ENCODE measurements around the gene RNF166.

The RNF166 gene

GRCh38 chr16:88723507-88723887 is 17.3 kb upstream of the RNF166 start:
- no peak for DNase-seq

GRCh38 chr16:88722784-88723506 is 16.7 kb upstream of the RNF166 start:
- no peak for DNase-seq

GRCh38 chr16:88721815-88722755 is 15.9 kb upstream of the RNF166 start:
- no peak for DNase-seq

- no peak for DNase-seq
These were observed 15.0 kb upstream of the RNF166 start for GRCh38 chr16:88721236-88721635.

GRCh38 chr16:88720396-88720970 is 14.3 kb upstream of the RNF166 start:
- no peak for DNase-seq

- no peak for DNase-seq
These were observed 13.7 kb upstream of the RNF166 start for GRCh38 chr16:88719933-88720296.

GRCh38 chr16:88719267-88719932 is 13.2 kb upstream of the RNF166 start:
- DNase-seq, result no peak

- no peak for DNase-seq
These were observed 12.0 kb upstream of the RNF166 start for GRCh38 chr16:88718178-88718577.

- DNase-seq, result no peak
These were observed 10.4 kb upstream of the RNF166 start for GRCh38 chr16:88716601-88717001.

- no peak for DNase-seq
These were observed 10.0 kb upstream of the RNF166 start for GRCh38 chr16:88716201-88716600.

GRCh38 chr16:88715312-88716190 is 9.3 kb upstream of the RNF166 start:
- no peak for DNase-seq

- no peak for DNase-seq
These were observed 8.5 kb upstream of the RNF166 start for GRCh38 chr16:88714420-88715302.

- DNase-seq, result no peak
These were observed 7.6 kb upstream of the RNF166 start for GRCh38 chr16:88713568-88714419.

GRCh38 chr16:88713054-88713453 is 6.8 kb upstream of the RNF166 start:
- no peak for DNase-seq

- DNase-seq, result no peak
These were observed 6.3 kb upstream of the RNF166 start for GRCh38 chr16:88712362-88712979.

GRCh38 chr16:88711750-88712340 is 5.6 kb upstream of the RNF166 start:
- no peak for DNase-seq

- no peak for DNase-seq
These were observed 4.3 kb upstream of the RNF166 start for GRCh38 chr16:88710556-88710955.

- DNase-seq, result no peak
These were observed 988 bp upstream of the RNF166 start for GRCh38 chr16:88706965-88707826.

Measured in stimulated activated naive CD4-positive, alpha-beta T cell treated with Interleukin-2 at 50 U/mL for 16 hours (primary cell).